ENCODE results near the gene SLC22A3. TPM values are rescaled to one million over a fixed set of nuclear protein-coding genes. Genes with fewer than 3 reads are reported as not detected.

SLC22A3 gene
- total RNA-seq, 1 experiment from 2014 or later: 0.09 TPM

DNA sequence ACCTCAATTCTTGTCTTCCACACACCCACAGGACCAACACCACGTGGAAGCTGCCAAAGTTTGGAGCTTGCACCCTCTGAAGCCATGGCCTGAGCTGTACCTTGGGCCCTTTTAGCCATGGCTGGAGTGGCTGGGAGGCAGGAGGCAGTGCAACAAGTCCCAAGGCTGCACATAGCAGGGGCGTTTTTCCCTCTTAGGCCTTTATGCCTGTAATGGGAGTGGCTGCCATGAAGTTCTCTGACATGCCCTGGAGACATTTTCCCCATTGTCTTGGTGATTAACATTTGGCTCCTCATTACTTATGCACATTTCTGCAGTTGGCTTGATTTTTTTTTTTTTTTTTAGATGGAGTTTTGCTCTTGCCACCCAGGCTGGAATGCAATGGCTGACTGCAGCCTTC lies 44.4 kb upstream of the SLC22A3 start:
- BruUV-seq (replicated peaks): no TSS peak
- CTCF ChIA-PET: no interaction called here
- Mint-ChIP-seq H3K4me3 (ENCODE audit: unreplicated experiment) (no peak overlapping the region), H3K4me1 (ENCODE audit: insufficient read depth, unreplicated experiment) (peaks cover 20% of the 10 kb centered on the region), H3K27ac (ENCODE audit: low read depth, unreplicated experiment) (no peak overlapping the region), H3K36me3 (ENCODE audit: insufficient read depth, unreplicated experiment) (peaks cover 7% of the 10 kb centered on the region), H3K27me3 (ENCODE audit: insufficient read depth, unreplicated experiment) (no peaks in the 10 kb centered on the region), H3K9me3 (ENCODE audit: unreplicated experiment) (peaks cover 13% of the 10 kb centered on the region)
- TF ChIP-seq, protein P1, sequence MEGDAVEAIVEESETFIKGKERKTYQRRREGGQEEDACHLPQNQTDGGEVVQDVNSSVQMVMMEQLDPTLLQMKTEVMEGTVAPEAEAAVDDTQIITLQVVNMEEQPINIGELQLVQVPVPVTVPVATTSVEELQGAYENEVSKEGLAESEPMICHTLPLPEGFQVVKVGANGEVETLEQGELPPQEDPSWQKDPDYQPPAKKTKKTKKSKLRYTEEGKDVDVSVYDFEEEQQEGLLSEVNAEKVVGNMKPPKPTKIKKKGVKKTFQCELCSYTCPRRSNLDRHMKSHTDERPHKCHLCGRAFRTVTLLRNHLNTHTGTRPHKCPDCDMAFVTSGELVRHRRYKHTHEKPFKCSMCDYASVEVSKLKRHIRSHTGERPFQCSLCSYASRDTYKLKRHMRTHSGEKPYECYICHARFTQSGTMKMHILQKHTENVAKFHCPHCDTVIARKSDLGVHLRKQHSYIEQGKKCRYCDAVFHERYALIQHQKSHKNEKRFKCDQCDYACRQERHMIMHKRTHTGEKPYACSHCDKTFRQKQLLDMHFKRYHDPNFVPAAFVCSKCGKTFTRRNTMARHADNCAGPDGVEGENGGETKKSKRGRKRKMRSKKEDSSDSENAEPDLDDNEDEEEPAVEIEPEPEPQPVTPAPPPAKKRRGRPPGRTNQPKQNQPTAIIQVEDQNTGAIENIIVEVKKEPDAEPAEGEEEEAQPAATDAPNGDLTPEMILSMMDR (IDR thresholded peaks at IDR 0.05; ENCODE audit: unreplicated experiment): no peak
- intact Hi-C loops (cut with micrococcal nuclease): no loop called here
- POLR2A ChIA-PET: no interaction called here
- DNase-seq (ENCODE audit: unreplicated experiment): no peak

DNA sequence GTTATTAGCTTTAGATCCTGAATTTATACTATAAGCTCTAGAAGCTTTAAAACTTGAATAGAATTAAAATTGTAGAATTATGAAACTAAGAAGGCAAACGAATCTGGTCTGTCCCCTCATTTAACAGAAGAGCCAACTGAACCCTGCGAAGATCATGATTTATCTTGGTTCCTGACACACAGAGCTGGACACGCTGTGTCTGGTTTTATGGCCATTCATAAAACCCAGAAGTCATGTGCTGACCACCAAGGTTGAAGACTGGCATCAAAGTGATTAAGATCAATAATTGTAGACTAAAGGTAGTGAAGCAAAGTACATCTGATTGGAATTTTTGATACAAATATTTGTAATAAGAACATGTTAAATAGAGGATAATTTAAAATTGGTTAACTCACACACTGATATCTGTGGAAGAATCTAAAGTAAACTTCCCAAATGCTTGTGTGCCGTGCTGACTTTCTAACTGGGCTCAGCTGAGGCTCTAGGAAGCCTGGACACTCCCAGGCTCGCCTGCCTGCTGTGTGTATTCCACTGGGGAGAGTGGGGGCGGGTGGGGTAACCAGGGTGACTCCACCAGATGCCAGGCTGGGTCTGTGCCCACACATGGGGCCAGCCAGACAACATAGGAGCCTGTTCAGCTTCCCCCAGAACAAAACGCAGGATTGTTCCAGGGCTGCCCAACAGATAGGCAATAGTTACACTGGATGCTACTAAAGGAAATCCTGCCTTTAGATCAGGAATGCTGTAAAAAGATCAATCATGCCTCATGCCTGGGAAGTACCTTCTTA lies 42.1 kb upstream of the SLC22A3 start:
- ChIA-PET CTCF (interaction anchor here (0.8 kb wide), 1 partner anchor 150 kb away, joined by 4 read pairs; no protein-coding TSS in a partner anchor), POLR2A (no interaction called here)
- TF ChIP-seq, protein P1 (IDR thresholded peaks at IDR 0.05; ENCODE audit: unreplicated experiment): no peak
- no peak for DNase-seq (ENCODE audit: unreplicated experiment)
- no TSS peak for BruUV-seq (replicated peaks)
- no peak overlapping the region for H3K27ac Mint-ChIP-seq (ENCODE audit: low read depth, unreplicated experiment)
- H3K9me3 Mint-ChIP-seq (ENCODE audit: unreplicated experiment): peaks cover 24% of the 10 kb centered on the region
- H3K4me3 Mint-ChIP-seq (ENCODE audit: unreplicated experiment): no peak overlapping the region
- H3K36me3 Mint-ChIP-seq (ENCODE audit: insufficient read depth, unreplicated experiment): peaks cover 7% of the 10 kb centered on the region
- no peaks in the 10 kb centered on the region for H3K27me3 Mint-ChIP-seq (ENCODE audit: insufficient read depth, unreplicated experiment)
- intact Hi-C loops (cut with micrococcal nuclease): no loop called here
- no peaks in the 10 kb centered on the region for H3K4me1 Mint-ChIP-seq (ENCODE audit: insufficient read depth, unreplicated experiment)

GRCh38 chr6:160309718-160310117 lies 38.5 kb upstream of the SLC22A3 start:
- DNase-seq (ENCODE audit: unreplicated experiment): no peak
- H3K27ac Mint-ChIP-seq (ENCODE audit: low read depth, unreplicated experiment): no peak overlapping the region
- TF ChIP-seq, protein P1 (IDR thresholded peaks at IDR 0.05; ENCODE audit: unreplicated experiment): no peak
- no peak overlapping the region for H3K4me3 Mint-ChIP-seq (ENCODE audit: unreplicated experiment)
- BruUV-seq (replicated peaks): no TSS peak
- intact Hi-C loops (cut with micrococcal nuclease): no loop called here
- H3K36me3 Mint-ChIP-seq (ENCODE audit: insufficient read depth, unreplicated experiment): no peaks in the 10 kb centered on the region
- ChIA-PET CTCF (no interaction called here), POLR2A (no interaction called here)
- peaks cover 29% of the 10 kb centered on the region for H3K9me3 Mint-ChIP-seq (ENCODE audit: unreplicated experiment)
- H3K4me1 Mint-ChIP-seq (ENCODE audit: insufficient read depth, unreplicated experiment): peaks cover under 1% of the 10 kb centered on the region
- H3K27me3 Mint-ChIP-seq (ENCODE audit: insufficient read depth, unreplicated experiment): no peaks in the 10 kb centered on the region

DNA sequence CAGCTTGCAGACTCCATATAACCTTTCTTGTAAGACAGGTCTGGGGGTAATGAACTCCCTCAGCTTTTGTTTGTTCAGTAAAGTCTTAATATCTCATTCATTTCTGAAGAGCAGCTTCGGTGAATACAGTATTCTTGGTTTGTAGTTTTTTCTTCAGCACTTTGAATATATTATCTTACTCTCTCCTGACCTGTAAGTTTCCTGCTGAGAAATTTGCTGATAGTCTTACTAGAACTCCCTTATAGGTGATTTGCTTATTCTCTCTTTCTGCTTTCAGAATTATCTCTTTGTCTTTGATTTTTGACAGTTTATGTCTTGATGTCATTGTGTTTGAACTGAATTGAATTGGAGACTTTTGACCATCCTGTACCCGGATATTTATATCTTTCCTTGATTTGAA lies 35.3 kb upstream of the SLC22A3 start:
- ChIA-PET CTCF (no interaction called here), POLR2A (interaction anchor here (0.6 kb wide), 1 partner anchor 895 kb away, joined by 3 read pairs; no protein-coding TSS in a partner anchor)
- TF ChIP-seq, protein P1 (IDR thresholded peaks at IDR 0.05; ENCODE audit: unreplicated experiment): no peak
- no peak for DNase-seq (ENCODE audit: unreplicated experiment)
- no TSS peak for BruUV-seq (replicated peaks)
- Mint-ChIP-seq H3K27ac (ENCODE audit: low read depth, unreplicated experiment) (no peak overlapping the region), H3K27me3 (ENCODE audit: insufficient read depth, unreplicated experiment) (no peaks in the 10 kb centered on the region), H3K4me1 (ENCODE audit: insufficient read depth, unreplicated experiment) (peaks cover 8% of the 10 kb centered on the region), H3K36me3 (ENCODE audit: insufficient read depth, unreplicated experiment) (no peaks in the 10 kb centered on the region), H3K4me3 (ENCODE audit: unreplicated experiment) (no peak overlapping the region), H3K9me3 (ENCODE audit: unreplicated experiment) (peaks cover 25% of the 10 kb centered on the region)
- intact Hi-C loops (cut with micrococcal nuclease): no loop called here

All from MCF 10A (cell line).